Skeletal muscle satellite cell (primary cell): ENCODE measurements around the gene SNX21.
A peak's percentile ranks its signal among the peaks of the same experiment; 100 is the strongest.

ENCODE experiments used
- H3K27me3 ChIP-seq: 2 replicates; pipeline ENCODE4 v1.7.0; 2013; ENCODE audit warnings: low read length; ENCODE audit not compliant: control insufficient read depth, insufficient read depth
- H3K36me3 ChIP-seq: 2 replicates; pipeline ENCODE4 v1.7.0; 2013; ENCODE audit warnings: mild to moderate bottlenecking, control low read depth, low read length; ENCODE audit not compliant: insufficient read depth
- H3K4me1 ChIP-seq: 2 replicates; pipeline ENCODE4 v1.7.0; 2013; ENCODE audit warnings: low read length; ENCODE audit not compliant: control insufficient read depth, insufficient read depth
- H3K4me2 ChIP-seq: 2 replicates; pipeline ENCODE4 v1.7.0; 2013; ENCODE audit warnings: mild to moderate bottlenecking, low read length
- H3K4me3 ChIP-seq: 2 replicates; pipeline ENCODE4 v1.7.0; 2013; ENCODE audit warnings: low read length
- H3K9ac ChIP-seq: 2 replicates; pipeline ENCODE4 v1.7.0; 2013; ENCODE audit warnings: mild to moderate bottlenecking, low read depth, low read length, moderate library complexity
- H3K9me3 ChIP-seq: replicated peaks from 2 replicates; pipeline ENCODE4 v1.7.0; 2013; ENCODE audit warnings: mild to moderate bottlenecking, control low read depth, low read length

Gene SNX21

GRCh38 chr20:45853484-45853883 lies 19.9 kb downstream of the SNX21 start:
- H3K9ac ChIP-seq = no peak overlapping the region
- H3K36me3 ChIP-seq = peaks cover 18% of the 10 kb centered on the region
- H3K4me2 ChIP-seq = no peak overlapping the region
- H3K27me3 ChIP-seq = no peaks in the 10 kb centered on the region
- peaks cover 19% of the 10 kb centered on the region for H3K4me1 ChIP-seq
- H3K4me3 ChIP-seq = no peak overlapping the region
- no peaks in the 10 kb centered on the region for H3K9me3 ChIP-seq

DNA sequence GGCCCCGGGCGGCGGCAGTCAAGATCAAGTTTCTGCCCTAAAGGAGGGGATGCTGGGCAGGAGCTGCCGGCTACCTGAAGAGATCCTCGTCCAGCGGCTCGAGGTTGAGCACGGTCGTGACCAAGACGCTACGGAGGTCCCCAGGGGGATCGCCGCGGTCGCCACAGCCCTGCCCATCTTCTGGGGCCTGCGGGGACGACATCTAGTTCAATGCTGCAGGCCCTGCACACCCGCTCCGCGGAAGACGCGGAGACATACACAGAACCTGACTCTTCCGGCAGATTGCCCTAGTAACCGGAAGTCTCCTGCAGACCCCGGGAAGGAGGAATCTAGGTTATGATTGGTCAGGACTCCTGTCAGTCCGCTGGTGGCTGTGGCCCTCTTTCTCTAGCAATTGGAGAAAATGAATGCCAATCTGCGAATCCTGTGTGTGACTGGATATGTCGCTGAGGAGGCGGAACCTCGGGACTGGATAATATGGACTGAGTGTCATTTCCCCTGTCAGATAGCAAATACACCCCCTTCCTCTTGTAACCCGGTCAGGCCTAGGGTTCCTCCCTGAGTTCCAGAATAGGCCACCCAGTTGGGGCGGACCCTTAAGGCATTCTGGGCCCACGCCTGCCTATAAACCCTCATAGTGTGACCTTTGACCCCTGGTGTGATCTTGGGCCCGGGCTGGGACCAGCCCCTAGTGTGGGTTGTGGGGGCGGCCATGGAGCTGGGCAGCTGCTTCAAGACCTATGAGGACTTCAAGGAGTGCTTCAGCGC lies 23.7 kb downstream of the SNX21 start, which contains the start of the genes ACOT8 and ZSWIM3:
Gene ACOT8, minus strand, starts transcription at position 279 of the 768 bp plus-strand sequence. Its CDS starts 77 bp downstream, at position 202.
Gene ZSWIM3, plus strand, starts transcription at position 501 of the 768 bp plus-strand sequence. Its CDS starts 212 bp downstream, at position 713.
- no peaks in the 10 kb centered on the region for H3K27me3 ChIP-seq
- H3K4me1 ChIP-seq = peaks cover 19% of the 10 kb centered on the region
- H3K36me3 ChIP-seq = peaks cover 8% of the 10 kb centered on the region
- peak within 1 kb of the TSS; percentile 98 for H3K4me2 ChIP-seq
- H3K9ac ChIP-seq = peak within 1 kb of the TSS; percentile 89
- H3K9me3 ChIP-seq = no peaks in the 10 kb centered on the region
- peak within 1 kb of the TSS; percentile 93 for H3K4me3 ChIP-seq

DNA sequence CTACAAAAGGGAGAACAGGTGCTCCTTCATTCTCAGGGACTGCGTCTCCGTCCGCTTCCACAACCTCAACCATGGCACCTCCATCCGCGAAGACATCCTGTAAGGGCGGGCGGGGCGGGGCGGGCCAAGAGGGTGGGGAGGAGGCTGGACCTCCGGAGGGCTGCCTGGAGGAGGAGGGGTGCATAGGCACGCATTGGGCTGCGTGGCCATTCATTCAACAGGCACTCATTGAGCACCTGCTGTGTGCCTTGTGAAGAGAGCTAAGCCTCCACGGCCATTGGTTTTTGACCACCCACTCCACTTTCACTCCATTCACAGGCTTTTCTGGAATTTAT lies 24.2 kb downstream of the SNX21 start:
- peaks cover 8% of the 10 kb centered on the region for H3K36me3 ChIP-seq
- H3K4me3 ChIP-seq = peak overlapping the region; percentile 93
- H3K4me2 ChIP-seq = peak overlapping the region; percentile 98
- peak overlapping the region; percentile 77 for H3K9ac ChIP-seq
- no peaks in the 10 kb centered on the region for H3K27me3 ChIP-seq
- no peaks in the 10 kb centered on the region for H3K9me3 ChIP-seq
- H3K4me1 ChIP-seq = peaks cover 19% of the 10 kb centered on the region

- H3K27me3 ChIP-seq = no peaks in the 10 kb centered on the region
- H3K4me1 ChIP-seq = peaks cover 19% of the 10 kb centered on the region
- H3K36me3 ChIP-seq = peaks cover 3% of the 10 kb centered on the region
- H3K4me2 ChIP-seq = no peak overlapping the region
- no peaks in the 10 kb centered on the region for H3K9me3 ChIP-seq
- H3K9ac ChIP-seq = no peak overlapping the region
- no peak overlapping the region for H3K4me3 ChIP-seq
These were observed 26.3 kb downstream of the SNX21 start for GRCh38 chr20:45859916-45860315.

DNA sequence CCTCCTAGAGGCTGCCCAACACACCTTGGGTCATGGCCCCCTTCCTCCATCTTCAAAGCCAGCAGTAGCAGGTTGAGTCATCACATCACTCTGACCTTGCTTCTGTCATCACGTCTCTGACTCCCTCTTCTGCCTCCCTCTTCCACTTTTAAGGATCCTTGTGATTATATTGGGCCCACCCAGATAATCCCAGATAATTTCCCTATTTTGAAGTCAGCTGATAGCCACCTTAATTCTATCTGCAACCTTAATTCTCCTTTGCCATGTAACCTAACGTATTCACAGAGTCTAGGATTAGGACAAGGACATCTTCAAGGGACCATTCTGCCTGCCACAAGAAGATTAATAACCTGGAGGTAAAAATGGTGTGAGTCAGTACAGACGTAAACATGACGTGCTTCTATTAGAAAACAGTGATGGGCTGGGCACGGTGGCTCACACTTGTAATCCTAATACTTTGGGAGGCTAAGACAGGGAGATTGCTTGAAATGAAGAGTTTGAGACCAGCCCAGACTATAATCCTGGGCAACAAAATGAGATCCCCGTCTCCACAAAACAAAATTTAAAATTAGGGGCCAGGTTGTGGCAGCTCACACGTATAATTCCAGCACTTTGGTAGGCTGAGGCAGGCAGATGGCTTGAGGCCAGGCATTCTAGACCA lies 27.1 kb downstream of the SNX21 start:
- H3K4me2 ChIP-seq = no peak overlapping the region
- H3K9me3 ChIP-seq = no peaks in the 10 kb centered on the region

GRCh38 chr20:45861221-45862075 lies 27.8 kb downstream of the SNX21 start:
- no peak overlapping the region for H3K4me3 ChIP-seq
- peaks cover 11% of the 10 kb centered on the region for H3K4me1 ChIP-seq
- no peaks in the 10 kb centered on the region for H3K9me3 ChIP-seq
- H3K4me2 ChIP-seq = no peak overlapping the region
- H3K9ac ChIP-seq = no peak overlapping the region
- no peaks in the 10 kb centered on the region for H3K27me3 ChIP-seq
- H3K36me3 ChIP-seq = no peaks in the 10 kb centered on the region

More for the DNA sequence above, 27.1 kb downstream of the SNX21 start:
- Histone ChIP-seq H3K36me3 (no peaks in the 10 kb centered on the region), H3K4me1 (peaks cover 18% of the 10 kb centered on the region), H3K9ac (no peak overlapping the region), H3K27me3 (no peaks in the 10 kb centered on the region), H3K4me3 (no peak overlapping the region)

DNA sequence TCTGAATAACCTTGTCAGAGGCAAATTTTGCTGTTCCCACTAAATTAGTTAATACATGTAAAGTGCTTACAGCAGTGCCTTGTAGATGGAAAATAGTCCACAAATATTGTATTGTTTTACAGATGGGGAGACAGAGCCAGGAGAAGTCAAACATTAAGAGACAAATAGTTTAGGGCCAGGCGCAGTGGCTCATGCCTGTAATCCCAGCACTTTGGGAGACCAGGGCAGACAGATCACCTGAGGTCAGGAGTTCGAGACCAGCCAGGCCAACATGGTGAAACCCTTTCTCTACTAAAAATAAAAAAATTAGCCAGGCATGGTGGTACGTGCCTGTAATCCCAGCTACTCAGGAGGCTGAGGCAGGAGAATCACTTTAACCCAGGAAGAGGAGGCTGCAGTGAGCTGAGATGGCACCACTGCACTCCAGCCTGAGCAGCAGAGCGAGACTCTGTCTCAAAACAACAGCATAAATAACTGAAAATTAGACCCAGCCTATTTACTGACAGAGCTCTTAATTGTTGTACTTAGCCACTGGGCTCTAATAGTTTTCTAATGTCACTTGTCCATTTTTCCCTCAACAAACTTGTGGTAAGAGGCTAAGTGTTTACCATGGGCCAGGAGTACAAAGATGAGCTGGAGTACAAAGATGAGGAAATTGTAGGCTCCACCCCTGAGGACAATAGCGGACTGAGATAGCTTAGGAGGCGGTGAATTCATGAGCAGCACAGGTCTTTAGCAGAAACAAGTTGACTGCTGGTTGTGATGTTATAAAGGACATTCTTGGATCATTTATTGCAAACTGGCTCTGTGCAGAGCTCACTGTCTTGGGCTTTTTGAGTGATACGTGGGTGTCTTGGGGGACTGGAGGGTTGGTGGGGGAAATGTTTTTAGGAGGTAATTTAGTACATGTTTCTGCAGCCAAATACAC lies 30.2 kb downstream of the SNX21 start:
- H3K9me3 ChIP-seq = no peaks in the 10 kb centered on the region
- H3K4me2 ChIP-seq = no peak overlapping the region
- no peaks in the 10 kb centered on the region for H3K36me3 ChIP-seq
- H3K4me1 ChIP-seq = peaks cover 12% of the 10 kb centered on the region
- no peak overlapping the region for H3K4me3 ChIP-seq
- no peaks in the 10 kb centered on the region for H3K27me3 ChIP-seq
- H3K9ac ChIP-seq = no peak overlapping the region

- H3K9me3 ChIP-seq = no peaks in the 10 kb centered on the region
- no peaks in the 10 kb centered on the region for H3K27me3 ChIP-seq
- H3K4me2 ChIP-seq = no peak overlapping the region
- H3K36me3 ChIP-seq = no peaks in the 10 kb centered on the region
- H3K4me1 ChIP-seq = peaks cover 12% of the 10 kb centered on the region
- H3K9ac ChIP-seq = no peak overlapping the region
- H3K4me3 ChIP-seq = no peak overlapping the region
These were observed 32.9 kb downstream of the SNX21 start for GRCh38 chr20:45866454-45866853.

DNA sequence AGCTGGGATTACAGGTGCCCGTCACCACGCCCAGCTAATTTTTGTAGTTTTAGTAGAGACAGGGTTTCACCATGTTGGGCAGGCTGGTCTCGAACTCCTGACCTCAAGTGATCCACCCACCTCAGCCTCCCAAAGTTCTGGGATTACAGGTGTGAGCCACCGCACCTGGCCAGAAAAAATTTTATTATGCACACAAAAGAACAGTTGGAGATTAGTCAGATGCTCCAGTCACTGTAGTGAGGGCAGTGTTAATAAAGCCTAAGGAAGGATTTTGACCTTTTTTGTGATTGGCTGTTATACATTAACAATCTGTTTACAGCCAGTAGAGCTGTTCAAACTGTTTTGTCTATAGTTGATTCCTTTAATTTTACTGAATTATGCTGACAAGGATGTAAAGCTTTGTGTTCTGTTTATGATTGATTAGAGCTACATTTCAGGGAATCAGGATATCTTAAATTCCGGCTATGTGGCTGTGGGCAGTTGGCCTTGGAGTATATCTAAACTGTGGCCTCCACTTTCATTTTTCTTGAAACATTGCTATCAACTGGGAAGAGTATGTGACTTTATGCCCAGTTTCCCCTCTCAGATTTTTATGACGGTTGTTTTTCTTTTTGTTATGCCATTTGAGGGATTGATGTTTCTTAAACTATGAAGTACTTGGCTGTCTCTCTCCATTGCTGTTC lies 33.7 kb downstream of the SNX21 start:
- H3K4me2 ChIP-seq = peak overlapping the region; percentile 48
- peaks cover 12% of the 10 kb centered on the region for H3K4me1 ChIP-seq
- H3K36me3 ChIP-seq = no peaks in the 10 kb centered on the region
- no peak overlapping the region for H3K4me3 ChIP-seq
- no peaks in the 10 kb centered on the region for H3K27me3 ChIP-seq
- no peaks in the 10 kb centered on the region for H3K9me3 ChIP-seq
- H3K9ac ChIP-seq = peak overlapping the region; percentile 41

DNA sequence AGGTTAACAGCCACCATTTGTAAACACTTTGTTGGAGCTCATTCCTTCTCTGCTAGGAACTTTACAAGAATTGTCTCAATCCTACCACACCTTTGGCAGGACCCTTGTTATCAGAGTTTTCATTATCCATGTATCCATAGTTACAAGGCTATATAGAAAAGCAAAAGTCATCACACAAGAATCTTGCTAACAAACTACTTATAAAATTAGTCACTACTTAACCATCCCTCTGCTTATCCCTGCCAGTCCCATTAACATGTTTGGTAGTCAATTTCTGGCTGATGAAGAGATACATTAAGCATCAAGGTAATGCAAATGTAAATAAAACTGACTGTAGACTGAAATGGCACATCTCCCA lies 34.2 kb downstream of the SNX21 start:
- no peaks in the 10 kb centered on the region for H3K9me3 ChIP-seq
- peaks cover 12% of the 10 kb centered on the region for H3K4me1 ChIP-seq
- no peaks in the 10 kb centered on the region for H3K36me3 ChIP-seq
- no peaks in the 10 kb centered on the region for H3K27me3 ChIP-seq
- peak overlapping the region; percentile 41 for H3K9ac ChIP-seq
- no peak overlapping the region for H3K4me3 ChIP-seq
- H3K4me2 ChIP-seq = peak overlapping the region; percentile 48
